GM23248 (cell line): ENCODE measurements around the gene PYDC1.

Experiments used
- EZH2 ChIP-seq: fragments of 200-600 bp; sonication (generic); IDR thresholded peaks from 2 replicates; pipeline ENCODE4 v1.6.1; 2018; ENCODE audit warnings: antibody characterized with exemption, mild to moderate bottlenecking; ENCODE audit not compliant: insufficient read depth, poor library complexity, severe bottlenecking
- EZH2phosphoT487 ChIP-seq: fragments of 200-600 bp; sonication (generic); IDR thresholded peaks from 2 replicates; pipeline ENCODE4 v1.6.1; 2018; ENCODE audit warnings: antibody characterized with exemption, moderate library complexity, mild to moderate bottlenecking, low read depth; ENCODE audit not compliant: insufficient read depth

GRCh38 chr16:31256466-31256865, 39.5 kb upstream of the PYDC1 start:
- no peak for TF ChIP-seq EZH2
- no peak for TF ChIP-seq EZH2phosphoT487
